ENCODE results near the gene SPON1. TPM values are rescaled to one million over a fixed set of nuclear protein-coding genes. Genes with fewer than 3 reads are reported as not detected.

SPON1 gene
- total RNA-seq, 2 donors from 2014 or later = 9.3 to 26.7 TPM

DNA sequence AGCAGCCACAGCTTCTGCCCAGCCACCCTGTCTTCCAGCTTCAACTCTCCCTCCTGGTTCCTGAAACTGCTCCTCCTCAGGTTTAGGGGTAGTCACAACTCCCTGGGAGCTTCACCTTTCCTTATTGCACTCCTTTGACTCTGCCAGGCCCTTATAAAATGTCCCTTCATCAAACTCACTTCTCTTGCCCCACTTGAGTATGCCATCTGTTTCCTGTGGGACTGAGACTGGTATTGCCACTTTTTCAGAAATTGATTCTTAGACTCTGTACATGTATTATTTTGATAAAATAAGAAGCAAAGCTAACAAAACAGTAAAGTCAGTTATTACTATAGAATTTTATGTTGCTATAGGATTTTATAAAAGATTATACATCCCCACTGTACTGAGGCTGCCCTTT is 134.1 kb downstream of the SPON1 start:
- intact Hi-C loops (cut with DNase I) = no loop called here
- no peaks in the 10 kb centered on the region for H3K9me3 ChIP-seq
- no peaks in the 10 kb centered on the region for H3K4me1 ChIP-seq
- H3K27me3 ChIP-seq = no peaks in the 10 kb centered on the region
- ATAC-seq (no peak), DNase-seq (no peak)
- no peak overlapping the region for H3K27ac ChIP-seq
- H3K4me3 ChIP-seq = no peak overlapping the region
- no peaks in the 10 kb centered on the region for H3K36me3 ChIP-seq (replicated peaks in 1 of 2; ENCODE audit: insufficient read depth in 1 of 2, low read depth in 2 of 2)
- TF ChIP-seq, protein P1, sequence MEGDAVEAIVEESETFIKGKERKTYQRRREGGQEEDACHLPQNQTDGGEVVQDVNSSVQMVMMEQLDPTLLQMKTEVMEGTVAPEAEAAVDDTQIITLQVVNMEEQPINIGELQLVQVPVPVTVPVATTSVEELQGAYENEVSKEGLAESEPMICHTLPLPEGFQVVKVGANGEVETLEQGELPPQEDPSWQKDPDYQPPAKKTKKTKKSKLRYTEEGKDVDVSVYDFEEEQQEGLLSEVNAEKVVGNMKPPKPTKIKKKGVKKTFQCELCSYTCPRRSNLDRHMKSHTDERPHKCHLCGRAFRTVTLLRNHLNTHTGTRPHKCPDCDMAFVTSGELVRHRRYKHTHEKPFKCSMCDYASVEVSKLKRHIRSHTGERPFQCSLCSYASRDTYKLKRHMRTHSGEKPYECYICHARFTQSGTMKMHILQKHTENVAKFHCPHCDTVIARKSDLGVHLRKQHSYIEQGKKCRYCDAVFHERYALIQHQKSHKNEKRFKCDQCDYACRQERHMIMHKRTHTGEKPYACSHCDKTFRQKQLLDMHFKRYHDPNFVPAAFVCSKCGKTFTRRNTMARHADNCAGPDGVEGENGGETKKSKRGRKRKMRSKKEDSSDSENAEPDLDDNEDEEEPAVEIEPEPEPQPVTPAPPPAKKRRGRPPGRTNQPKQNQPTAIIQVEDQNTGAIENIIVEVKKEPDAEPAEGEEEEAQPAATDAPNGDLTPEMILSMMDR (IDR thresholded peaks at IDR 0.05) = no peak
- TF ChIP-seq POLR2A (IDR thresholded peaks at IDR 0.05) = no peak

DNA sequence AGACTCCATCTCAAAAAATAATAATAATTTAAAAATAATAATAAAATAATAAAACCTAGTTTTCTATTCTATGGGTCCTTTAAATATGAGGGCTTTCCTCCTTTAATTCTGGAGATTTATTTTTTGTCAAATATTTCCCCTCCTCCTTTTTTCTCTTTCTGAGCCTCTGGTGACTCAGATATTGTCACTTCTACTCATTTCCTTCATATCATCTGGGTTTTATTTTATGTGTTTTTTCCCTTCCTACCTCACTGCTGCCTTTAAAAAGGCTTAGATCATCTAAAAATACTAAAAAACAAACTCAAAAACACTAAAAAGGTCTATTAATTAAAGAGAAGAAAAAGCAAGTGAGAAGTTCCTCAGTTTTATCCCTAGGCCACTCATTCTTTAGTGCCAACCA is 138.9 kb downstream of the SPON1 start:
- no peaks in the 10 kb centered on the region for H3K4me1 ChIP-seq
- ATAC-seq (no peak), DNase-seq (no peak)
- intact Hi-C loops (cut with DNase I) = no loop called here
- no peak overlapping the region for H3K4me3 ChIP-seq
- H3K27me3 ChIP-seq = no peaks in the 10 kb centered on the region
- no peaks in the 10 kb centered on the region for H3K36me3 ChIP-seq (replicated peaks in 1 of 2; ENCODE audit: insufficient read depth in 1 of 2, low read depth in 2 of 2)
- H3K27ac ChIP-seq = no peak overlapping the region
- no peaks in the 10 kb centered on the region for H3K9me3 ChIP-seq
- TF ChIP-seq, protein P1 (IDR thresholded peaks at IDR 0.05) = no peak
- TF ChIP-seq POLR2A (IDR thresholded peaks at IDR 0.05) = no peak

DNA sequence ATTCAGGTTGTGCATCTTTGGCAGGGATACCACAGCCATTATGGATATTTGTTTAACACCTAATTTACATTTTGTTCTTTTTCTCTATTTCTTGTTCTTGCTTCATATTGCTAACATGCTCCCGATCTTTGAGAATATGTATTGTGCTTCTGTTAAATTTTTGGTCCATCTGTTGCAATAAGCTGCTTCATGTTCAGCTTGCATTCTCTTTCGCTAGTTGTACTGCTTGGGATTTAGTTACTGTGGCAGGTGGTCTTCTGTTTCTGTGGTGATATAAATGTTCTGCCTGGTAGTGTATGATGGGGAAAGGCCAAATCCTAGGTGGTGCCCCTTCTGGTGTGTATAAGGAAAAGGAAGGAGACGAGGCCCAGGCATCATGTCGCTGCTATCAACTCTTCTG is 140.2 kb downstream of the SPON1 start:
- Histone ChIP-seq H3K27ac (no peak overlapping the region), H3K9me3 (no peaks in the 10 kb centered on the region), H3K4me3 (no peak overlapping the region), H3K4me1 (no peaks in the 10 kb centered on the region), H3K36me3 (replicated peaks in 1 of 2; ENCODE audit: insufficient read depth in 1 of 2, low read depth in 2 of 2) (no peaks in the 10 kb centered on the region), H3K27me3 (no peaks in the 10 kb centered on the region)
- ATAC-seq (no peak), DNase-seq (no peak)
- intact Hi-C loops (cut with DNase I) = no loop called here
- WGBS, 2 donors = 78 to 83% methylated on average over 4 of the region's 4 CpGs
- TF ChIP-seq, protein P1 (IDR thresholded peaks at IDR 0.05) = no peak
- TF ChIP-seq POLR2A (IDR thresholded peaks at IDR 0.05) = no peak

DNA sequence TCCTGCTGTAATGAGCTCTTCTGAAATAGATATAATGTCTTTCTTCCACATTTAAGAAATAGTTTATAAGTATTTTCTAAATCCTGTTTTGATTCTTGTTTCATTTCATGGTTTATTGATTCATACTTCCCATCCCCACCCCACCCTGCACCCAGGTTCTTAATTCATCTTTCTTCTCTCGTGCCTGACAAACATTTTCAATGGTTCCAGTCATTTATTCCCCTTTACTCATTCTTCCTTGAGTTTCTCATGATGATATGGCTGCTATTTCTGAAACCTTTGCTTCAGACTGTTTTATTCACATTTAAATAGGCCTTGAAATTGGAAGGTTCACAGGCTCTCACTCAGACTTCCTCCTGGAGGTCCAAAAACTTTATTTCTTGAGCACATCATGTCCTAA is 142.9 kb downstream of the SPON1 start:
- intact Hi-C loops (cut with DNase I) = no loop called here
- WGBS, 2 donors = 73 to 86% methylated on average over 1 of the region's 1 CpG
- no peaks in the 10 kb centered on the region for H3K4me1 ChIP-seq
- no peak overlapping the region for H3K4me3 ChIP-seq
- no peak for ATAC-seq
- H3K9me3 ChIP-seq = no peaks in the 10 kb centered on the region
- DNase-seq = no peak
- TF ChIP-seq, protein P1 (IDR thresholded peaks at IDR 0.05) = no peak
- no peak for TF ChIP-seq POLR2A (IDR thresholded peaks at IDR 0.05)
- no peak overlapping the region for H3K27ac ChIP-seq
- H3K27me3 ChIP-seq = no peaks in the 10 kb centered on the region
- H3K36me3 ChIP-seq (replicated peaks in 1 of 2; ENCODE audit: insufficient read depth in 1 of 2, low read depth in 2 of 2) = no peaks in the 10 kb centered on the region

DNA sequence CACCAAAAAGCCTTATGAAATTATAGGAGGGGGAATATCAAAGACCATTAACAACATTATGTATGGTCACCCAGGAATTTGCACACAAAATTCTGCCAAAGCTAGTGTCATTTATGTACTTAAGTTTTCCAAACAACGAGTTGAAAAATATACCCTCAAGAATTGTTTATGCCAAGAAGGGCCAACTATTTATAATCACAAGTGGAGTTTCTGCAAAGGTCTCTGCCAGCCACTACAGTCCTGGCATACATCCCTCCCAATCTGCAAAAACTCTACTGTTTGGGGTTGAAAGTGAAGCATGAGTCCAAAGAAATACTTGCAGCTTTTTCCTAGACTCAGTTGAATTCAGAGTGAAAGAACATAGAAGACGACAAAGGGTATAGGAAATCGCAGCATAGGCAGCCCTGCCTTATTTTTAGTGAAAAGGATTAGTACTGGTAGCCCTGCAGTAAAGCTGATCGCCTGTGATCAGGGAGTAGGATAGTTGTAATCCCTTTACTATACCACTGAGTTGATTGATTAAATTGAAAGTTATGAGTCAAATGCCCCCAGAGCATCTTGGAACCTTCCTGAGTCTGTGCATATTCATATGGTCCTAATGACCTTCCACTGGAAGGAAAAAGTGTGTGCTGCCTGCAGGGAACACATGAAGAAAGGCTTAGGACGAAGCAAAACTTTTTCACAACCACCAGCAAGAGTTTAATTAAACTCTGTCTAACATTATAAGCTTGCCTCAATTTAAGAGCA is 144.0 kb downstream of the SPON1 start:
- 66 to 74% methylated on average over 5 of the region's 5 CpGs for WGBS, 2 donors
- H3K4me1 ChIP-seq = no peaks in the 10 kb centered on the region
- intact Hi-C loops (cut with DNase I) = no loop called here
- H3K27me3 ChIP-seq = no peaks in the 10 kb centered on the region
- H3K4me3 ChIP-seq = no peak overlapping the region
- TF ChIP-seq, protein P1 (IDR thresholded peaks at IDR 0.05) = no peak
- TF ChIP-seq POLR2A (IDR thresholded peaks at IDR 0.05) = no peak
- DNase-seq (no peak), ATAC-seq (no peak)
- H3K36me3 ChIP-seq (replicated peaks in 1 of 2; ENCODE audit: insufficient read depth in 1 of 2, low read depth in 2 of 2) = no peaks in the 10 kb centered on the region
- no peak overlapping the region for H3K27ac ChIP-seq
- no peaks in the 10 kb centered on the region for H3K9me3 ChIP-seq
